Colonic mucosa (tissue), 4 donors: ENCODE results near the gene BCAS1. TPM values are rescaled to one million over a fixed set of nuclear protein-coding genes. Genes with fewer than 3 reads are reported as not detected.

ENCODE experiments used
- DNase-seq: peaks from one replicate; pipeline ENCODE4 v3.0.0-alpha.2; 2020
- H3K27ac ChIP-seq: fragments of 200-600 bp; one replicate; pipeline ENCODE4 v1.8.0; 2021
- H3K27me3 ChIP-seq: fragments of 200-600 bp; one replicate; pipeline ENCODE4 v1.8.0; 2021
- H3K36me3 ChIP-seq: fragments of 200-600 bp; one replicate; pipeline ENCODE4 v1.8.0; 2021
- H3K4me1 ChIP-seq: fragments of 200-600 bp; one replicate; pipeline ENCODE4 v1.8.0; 2021; ENCODE audit warnings: mild to moderate bottlenecking
- H3K4me3 ChIP-seq: fragments of 200-600 bp; one replicate; pipeline ENCODE4 v1.8.0; 2021
- H3K9ac ChIP-seq, 2 donors: one replicate each; pipeline ENCODE4 v1.7.0; 2013; ENCODE audit warnings: control low read depth in 2 of 2, low read depth in 2 of 2, low read length in 2 of 2
- H3K9me3 ChIP-seq: fragments of 200-600 bp; one replicate; pipeline ENCODE4 v1.8.0; 2021
- CTCF ChIP-seq: fragments of 200-600 bp; IDR thresholded peaks from one replicate; pipeline ENCODE4 v1.8.0; 2022; ENCODE audit warnings: antibody characterized with exemption, mild to moderate bottlenecking
- intact Hi-C: fragments of 100-400 bp; cut with DNase I; formaldehyde crosslinking; loops from one replicate; pipeline ENCODE4 v1.14.1; 2022
- total RNA-seq, 2 donors: library from RNA; stranded (reverse); fragmentation: NEBNext Ultra II Directional in 1 of 2; extraction: Animal tissue kit (Norgen Biotek cat#: 25700) in 1 of 2; gene quantifications; one replicate each; pipeline ENCODE4 v1.2.1, GENCODE V29; 2021
- donor health status: healthy.
- donor health status: DM: no; HTN: no; CAD: no.
- donor health status: DM: no; HTN: no; CAD: no.

The BCAS1 gene
- total RNA-seq, 2 donors from 2014 or later = 67.9 to 154 TPM

- intact Hi-C loops = no loop called here
- Histone ChIP-seq H3K9ac (no peak overlapping the region), H3K9me3 (no peaks in the 10 kb centered on the region)
Observed at GRCh38 chr20:53961527-53961926, 108.9 kb downstream of the BCAS1 start.

GRCh38 chr20:53960579-53961272, 109.7 kb downstream of the BCAS1 start:
- Histone ChIP-seq H3K9me3 (no peaks in the 10 kb centered on the region), H3K4me3 (no peak overlapping the region), H3K9ac (no peak overlapping the region), H3K27me3 (no peaks in the 10 kb centered on the region), H3K36me3 (no peaks in the 10 kb centered on the region), H3K4me1 (no peaks in the 10 kb centered on the region), H3K27ac (no peak overlapping the region)
- intact Hi-C loops = no loop called here
- TF ChIP-seq CTCF = no peak
- no peak for DNase-seq

More at GRCh38 chr20:53961527-53961926, 108.9 kb downstream of the BCAS1 start:
- no peak overlapping the region for H3K27ac ChIP-seq
- no peaks in the 10 kb centered on the region for H3K27me3 ChIP-seq
- no peak for TF ChIP-seq CTCF
- DNase-seq = no peak
- no peaks in the 10 kb centered on the region for H3K36me3 ChIP-seq
- H3K4me3 ChIP-seq = no peak overlapping the region
- no peaks in the 10 kb centered on the region for H3K4me1 ChIP-seq

- no peak for TF ChIP-seq CTCF
- H3K27ac ChIP-seq = no peak overlapping the region
- H3K4me3 ChIP-seq = no peak overlapping the region
- H3K4me1 ChIP-seq = no peaks in the 10 kb centered on the region
- no peaks in the 10 kb centered on the region for H3K36me3 ChIP-seq
- intact Hi-C loops = no loop called here
- DNase-seq = no peak
- H3K9ac ChIP-seq = no peak overlapping the region
- no peaks in the 10 kb centered on the region for H3K9me3 ChIP-seq
- no peaks in the 10 kb centered on the region for H3K27me3 ChIP-seq
Observed at GRCh38 chr20:53959911-53960578, 110.3 kb downstream of the BCAS1 start.

- no peak overlapping the region for H3K27ac ChIP-seq
- no peak overlapping the region for H3K9ac ChIP-seq
- no peaks in the 10 kb centered on the region for H3K4me1 ChIP-seq
- intact Hi-C loops = no loop called here
- H3K27me3 ChIP-seq = no peaks in the 10 kb centered on the region
- no peak for DNase-seq
- H3K4me3 ChIP-seq = no peak overlapping the region
- no peaks in the 10 kb centered on the region for H3K9me3 ChIP-seq
- H3K36me3 ChIP-seq = no peaks in the 10 kb centered on the region
- no peak for TF ChIP-seq CTCF
Observed at GRCh38 chr20:53958260-53958659, 112.1 kb downstream of the BCAS1 start.

GRCh38 chr20:53957451-53958172, 112.8 kb downstream of the BCAS1 start:
- intact Hi-C loops = no loop called here
- no peak for DNase-seq
- H3K4me3 ChIP-seq = no peak overlapping the region
- no peaks in the 10 kb centered on the region for H3K27me3 ChIP-seq
- TF ChIP-seq CTCF = no peak
- H3K9ac ChIP-seq = no peak overlapping the region
- no peaks in the 10 kb centered on the region for H3K9me3 ChIP-seq
- no peaks in the 10 kb centered on the region for H3K4me1 ChIP-seq
- H3K36me3 ChIP-seq = no peaks in the 10 kb centered on the region
- no peak overlapping the region for H3K27ac ChIP-seq
